IPS-15b (cell line): ENCODE measurements around the gene GRAMD1A.
"Not testable (repeated sequence)": the region's sequence is repeated elsewhere in the genome, so short reads cannot be mapped to it uniquely, and the experiment has no call there.

Source experiments
- H3K27me3 ChIP-seq: one replicate; pipeline ENCODE4 v1.6.1; 2013; ENCODE audit warnings: low read length; ENCODE audit not compliant: control insufficient read depth, insufficient read depth
- H3K36me3 ChIP-seq: one replicate; pipeline ENCODE4 v1.6.1; 2013; ENCODE audit warnings: low read length; ENCODE audit not compliant: control insufficient read depth, insufficient read depth
- H3K4me1 ChIP-seq: one replicate; pipeline ENCODE4 v1.6.1; 2013; ENCODE audit warnings: mild to moderate bottlenecking, low read length; ENCODE audit not compliant: control insufficient read depth, insufficient read depth
- H3K4me3 ChIP-seq: one replicate; pipeline ENCODE4 v1.5.1; 2013; ENCODE audit warnings: low read depth, low read length
- H3K9ac ChIP-seq: one replicate; pipeline ENCODE4 v1.6.1; 2013; ENCODE audit warnings: low read depth, mild to moderate bottlenecking, low read length
- H3K9me3 ChIP-seq: one replicate; pipeline ENCODE4 v1.6.1; 2013; ENCODE audit warnings: mild to moderate bottlenecking, low read length; ENCODE audit not compliant: control insufficient read depth, insufficient read depth

GRAMD1A gene

DNA sequence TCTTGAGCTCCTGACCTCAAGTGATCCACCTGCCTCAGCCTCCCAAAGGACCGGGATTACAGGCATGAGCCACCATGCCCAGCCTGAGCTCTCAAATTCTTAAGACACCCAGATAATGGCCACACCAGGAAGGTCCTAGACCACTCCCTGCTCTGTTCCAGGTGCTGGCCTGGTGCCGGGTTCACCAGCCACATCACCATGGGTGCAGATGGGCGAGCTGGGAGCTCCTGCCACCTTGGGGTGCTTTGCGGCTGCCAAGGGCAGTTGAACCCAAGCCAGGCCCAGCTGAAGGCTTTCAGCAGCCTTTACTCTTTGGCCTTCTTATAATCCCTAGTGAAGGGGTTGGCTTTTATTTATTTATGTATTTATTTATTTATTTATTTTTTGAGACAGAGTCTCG is 46.3 kb downstream of the GRAMD1A start:
- H3K4me3 ChIP-seq, result no peak overlapping the region
- no peaks in the 10 kb centered on the region for H3K27me3 ChIP-seq
- no peak overlapping the region for H3K9ac ChIP-seq
- peaks cover 2% of the 10 kb centered on the region for H3K36me3 ChIP-seq
- H3K9me3 ChIP-seq, result no peaks in the 10 kb centered on the region
- H3K4me1 ChIP-seq, result peaks cover 11% of the 10 kb centered on the region

- Histone ChIP-seq H3K4me3 (no peak overlapping the region), H3K9ac (no peak overlapping the region), H3K27me3 (no peaks in the 10 kb centered on the region), H3K4me1 (peaks cover 11% of the 10 kb centered on the region), H3K36me3 (peaks cover 3% of the 10 kb centered on the region), H3K9me3 (no peaks in the 10 kb centered on the region)
Observed at GRCh38 chr19:35048911-35049411, 48.8 kb downstream of the GRAMD1A start.

- H3K4me3 ChIP-seq, result no peak overlapping the region
- peaks cover 3% of the 10 kb centered on the region for H3K36me3 ChIP-seq
- H3K9me3 ChIP-seq, result no peaks in the 10 kb centered on the region
- H3K4me1 ChIP-seq, result peaks cover 8% of the 10 kb centered on the region
- H3K27me3 ChIP-seq, result no peaks in the 10 kb centered on the region
- H3K9ac ChIP-seq, result no peak overlapping the region
Observed at GRCh38 chr19:35049456-35049855, 49.3 kb downstream of the GRAMD1A start.

DNA sequence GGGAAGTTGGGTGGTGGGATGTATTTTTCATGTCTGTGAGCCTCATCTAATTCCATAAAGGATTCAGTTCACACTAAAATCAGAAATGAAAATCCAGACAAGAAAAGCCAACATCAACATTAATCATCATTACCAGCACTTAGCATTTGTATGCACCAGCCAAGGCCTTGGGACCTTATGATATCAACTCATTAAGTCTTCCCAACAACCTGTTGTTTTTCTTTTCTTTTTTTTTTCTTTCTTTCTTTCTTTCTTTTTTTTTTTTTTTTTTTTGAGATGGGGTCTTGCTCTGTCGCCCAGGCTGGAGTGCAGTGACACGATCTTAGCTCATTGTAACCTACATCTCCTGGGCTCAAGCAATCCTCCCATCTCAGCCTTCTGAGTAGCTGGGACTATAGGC is 50.5 kb downstream of the GRAMD1A start:
- not testable (repeated sequence) for H3K4me1 ChIP-seq, H3K4me3 ChIP-seq, H3K36me3 ChIP-seq, H3K9me3 ChIP-seq, H3K9ac ChIP-seq, H3K27me3 ChIP-seq

DNA sequence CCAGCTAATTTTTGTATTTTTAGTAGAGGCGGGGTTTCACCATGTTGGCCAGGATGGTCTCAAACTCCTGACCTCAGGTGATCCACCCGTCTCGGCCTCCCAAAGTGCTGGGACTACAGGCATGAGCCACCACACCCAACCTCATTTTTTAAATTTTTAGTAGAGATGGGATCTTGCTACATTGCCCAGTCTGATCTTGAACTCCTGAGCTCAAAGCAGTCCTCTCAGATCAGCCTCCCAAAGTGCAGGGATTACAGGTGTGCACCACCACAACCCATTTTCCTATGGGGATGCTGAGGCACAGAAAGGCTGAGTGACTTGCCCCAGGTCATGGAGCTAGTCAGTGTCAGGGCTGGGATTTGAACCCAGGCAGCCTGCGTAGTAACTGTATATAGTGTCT is 51.1 kb downstream of the GRAMD1A start:
- not testable (repeated sequence) for H3K36me3 ChIP-seq, H3K4me3 ChIP-seq, H3K27me3 ChIP-seq, H3K9me3 ChIP-seq, H3K9ac ChIP-seq, H3K4me1 ChIP-seq

- Histone ChIP-seq H3K36me3 (peaks cover 5% of the 10 kb centered on the region), H3K9ac (no peak overlapping the region), H3K9me3 (no peaks in the 10 kb centered on the region), H3K4me3 (no peak overlapping the region), H3K4me1 (peaks cover 9% of the 10 kb centered on the region), H3K27me3 (no peaks in the 10 kb centered on the region)
Observed at GRCh38 chr19:35051796-35052195, 51.7 kb downstream of the GRAMD1A start.

DNA sequence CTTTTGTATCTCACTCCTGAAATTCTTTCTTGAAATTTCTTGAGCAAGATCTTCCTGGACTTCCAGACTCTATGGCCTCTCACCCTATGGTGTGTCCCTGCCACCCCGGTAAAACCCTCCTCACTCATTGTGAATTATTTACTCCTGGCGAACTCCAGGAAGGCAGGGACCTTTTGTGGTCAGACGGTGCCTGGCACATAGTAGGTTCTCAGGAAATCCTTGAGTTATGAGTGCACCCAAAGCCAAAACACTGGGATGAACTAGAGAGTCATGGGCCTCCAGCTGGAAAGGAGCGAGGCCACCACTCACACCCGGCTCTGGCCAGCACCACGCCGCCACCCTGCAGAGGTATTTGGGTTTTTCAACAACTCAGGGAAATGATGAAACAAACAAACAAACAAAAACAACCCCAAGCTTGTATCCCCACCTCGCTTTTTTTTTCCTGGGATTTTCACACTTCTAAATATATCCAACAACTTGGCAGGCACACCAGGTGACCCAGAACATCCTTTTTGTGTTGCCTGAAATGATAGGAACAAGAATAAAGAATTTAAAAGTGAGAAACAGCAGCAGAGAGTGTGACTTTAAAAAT is 52.6 kb downstream of the GRAMD1A start:
- Histone ChIP-seq H3K36me3 (peaks cover 5% of the 10 kb centered on the region), H3K9ac (no peak overlapping the region)

DNA sequence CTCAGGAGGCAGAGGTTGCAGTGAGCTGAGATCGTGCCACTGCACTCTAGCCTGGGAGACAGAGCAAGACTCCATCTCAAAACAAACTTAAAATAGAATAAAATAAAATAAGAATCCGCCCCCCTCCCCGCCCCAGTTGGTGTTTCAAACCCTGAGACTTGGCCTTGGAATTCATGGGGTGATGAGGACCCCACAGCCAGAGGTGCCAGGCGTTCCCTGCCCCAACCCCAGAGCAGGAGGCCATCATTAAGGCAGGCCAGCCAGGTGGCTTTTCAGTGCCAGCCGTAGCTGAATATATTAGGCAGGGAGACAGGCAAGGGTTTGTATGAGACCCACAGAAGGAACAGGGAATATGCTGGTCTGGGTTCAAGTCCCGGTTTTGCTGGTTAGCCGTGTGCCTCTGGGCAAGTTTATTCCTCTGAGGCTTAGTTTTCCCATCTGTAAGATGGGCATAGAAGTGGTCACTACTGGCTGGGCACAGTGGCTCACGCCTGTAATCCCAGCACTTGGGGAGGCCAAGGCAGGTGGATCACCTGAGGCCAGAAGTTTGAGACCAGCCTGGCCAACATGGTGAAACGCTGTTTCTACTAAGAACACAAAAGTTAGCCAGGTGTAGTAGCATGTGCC is 53.7 kb downstream of the GRAMD1A start:
- peaks cover 9% of the 10 kb centered on the region for H3K4me1 ChIP-seq
- no peaks in the 10 kb centered on the region for H3K9me3 ChIP-seq
- no peaks in the 10 kb centered on the region for H3K27me3 ChIP-seq
- no peak overlapping the region for H3K4me3 ChIP-seq
- no peak overlapping the region for H3K9ac ChIP-seq
- peaks cover 5% of the 10 kb centered on the region for H3K36me3 ChIP-seq

More for the DNA sequence above, 52.6 kb downstream of the GRAMD1A start:
- Histone ChIP-seq H3K9me3 (no peaks in the 10 kb centered on the region), H3K4me1 (peaks cover 9% of the 10 kb centered on the region), H3K4me3 (no peak overlapping the region), H3K27me3 (no peaks in the 10 kb centered on the region)

DNA sequence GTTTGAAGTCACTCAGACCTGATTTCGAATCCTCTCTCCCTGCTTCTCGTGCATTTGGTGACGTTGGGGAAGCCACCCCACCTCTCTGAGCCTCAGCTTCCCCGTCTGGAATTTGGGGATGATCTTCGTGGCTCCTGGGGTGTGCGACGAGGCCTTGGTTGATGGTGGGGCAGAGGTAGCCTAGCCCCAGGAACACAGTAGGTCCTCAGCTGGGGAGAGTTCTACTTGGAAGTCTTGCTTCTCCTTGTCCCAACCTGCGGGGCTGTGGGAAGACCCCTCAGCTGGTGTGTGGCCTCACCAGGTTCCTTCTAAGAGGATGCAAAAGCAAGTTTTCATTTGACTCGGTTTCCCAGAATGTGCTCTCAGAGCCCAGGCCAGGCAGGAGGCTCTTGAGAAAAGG is 54.5 kb downstream of the GRAMD1A start:
- Histone ChIP-seq H3K4me3 (no peak overlapping the region), H3K9ac (no peak overlapping the region), H3K27me3 (no peaks in the 10 kb centered on the region), H3K4me1 (peaks cover 9% of the 10 kb centered on the region), H3K36me3 (peaks cover 5% of the 10 kb centered on the region), H3K9me3 (no peaks in the 10 kb centered on the region)

DNA sequence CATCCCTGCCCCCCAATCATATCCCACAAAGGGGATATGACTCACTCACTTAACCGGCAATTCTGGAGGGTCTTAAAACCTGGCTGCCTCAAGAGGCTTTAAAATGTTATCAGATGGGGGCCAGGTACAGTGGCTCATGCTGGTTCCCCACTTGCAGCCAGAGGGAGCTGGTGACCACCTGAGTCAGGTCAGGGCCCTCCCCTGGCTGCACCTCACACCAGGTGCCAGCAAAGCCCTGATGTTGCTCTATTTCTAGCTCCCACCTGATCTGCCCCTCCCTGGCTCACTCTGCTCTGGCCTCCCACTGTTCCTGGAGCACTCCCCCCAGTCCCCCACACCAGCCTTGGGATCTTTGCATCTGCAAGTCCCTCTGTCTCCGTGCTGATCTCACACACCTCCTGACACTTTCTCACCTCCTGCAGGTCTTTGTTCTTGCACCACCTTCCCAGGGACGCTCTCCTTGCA is 55.6 kb downstream of the GRAMD1A start:
- Histone ChIP-seq H3K9ac (peak overlapping the region; percentile 39), H3K27me3 (no peaks in the 10 kb centered on the region), H3K9me3 (no peaks in the 10 kb centered on the region), H3K36me3 (peaks cover 5% of the 10 kb centered on the region), H3K4me3 (peak overlapping the region; percentile 0), H3K4me1 (peaks cover 9% of the 10 kb centered on the region)

DNA sequence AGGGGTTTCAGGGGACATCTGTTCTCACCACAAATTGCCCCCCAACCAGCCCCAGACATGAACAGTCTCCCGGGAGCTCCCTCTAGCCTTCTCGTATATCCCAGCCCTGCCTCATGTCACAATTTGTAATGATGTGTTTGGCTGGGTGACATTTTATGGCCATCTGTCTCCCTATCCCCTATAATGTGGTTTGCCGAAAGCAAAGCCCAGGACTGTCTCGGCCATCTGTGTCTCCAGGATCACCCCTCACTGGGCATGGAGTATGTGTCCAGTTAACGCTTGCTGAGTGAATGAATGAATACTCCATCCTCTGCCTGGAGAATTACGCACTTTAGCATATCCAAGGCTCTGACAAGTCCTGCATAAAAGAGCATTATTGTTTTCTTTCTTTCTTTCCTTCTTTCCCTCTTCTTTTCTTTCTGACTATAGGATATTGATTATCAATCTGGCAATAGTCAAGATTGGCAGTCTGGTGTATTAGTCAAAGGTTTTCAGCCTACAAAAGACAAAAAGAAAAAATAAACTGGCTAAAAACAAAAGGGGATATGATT is 56.5 kb downstream of the GRAMD1A start:
- Histone ChIP-seq H3K9ac (peak overlapping the region; percentile 39), H3K36me3 (peaks cover 2% of the 10 kb centered on the region), H3K27me3 (no peaks in the 10 kb centered on the region), H3K9me3 (no peaks in the 10 kb centered on the region), H3K4me3 (no peak overlapping the region), H3K4me1 (peaks cover 9% of the 10 kb centered on the region)

DNA sequence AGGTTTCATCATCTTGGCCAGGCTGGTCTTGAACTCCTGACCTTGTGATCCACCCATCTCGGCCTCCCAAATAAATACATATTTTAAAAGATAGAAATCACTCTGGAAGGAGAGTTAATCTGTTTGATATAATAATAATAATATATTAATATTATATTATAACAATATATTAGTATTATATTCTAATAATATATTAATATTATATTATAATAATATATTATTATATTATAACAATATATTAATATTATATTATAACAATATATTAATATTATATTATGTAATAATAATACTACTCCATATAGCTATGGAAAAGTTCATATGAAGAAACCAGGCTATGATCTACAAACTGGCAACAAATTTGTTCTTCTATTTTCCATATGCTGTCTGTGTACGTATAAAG is 58.2 kb downstream of the GRAMD1A start:
- H3K9me3 ChIP-seq, result no peaks in the 10 kb centered on the region
- H3K4me3 ChIP-seq, result no peak overlapping the region
- H3K9ac ChIP-seq, result no peak overlapping the region
- peaks cover 2% of the 10 kb centered on the region for H3K36me3 ChIP-seq
- peaks cover 9% of the 10 kb centered on the region for H3K4me1 ChIP-seq
- H3K27me3 ChIP-seq, result no peaks in the 10 kb centered on the region
